ENCODE data around the gene ZC3H8.
A peak's percentile ranks its signal among the peaks of the same experiment; 100 is the strongest.
"Not testable (repeated sequence)": the region's sequence is repeated elsewhere in the genome, so short reads cannot be mapped to it uniquely, and the experiment has no call there.

Gene ZC3H8

DNA sequence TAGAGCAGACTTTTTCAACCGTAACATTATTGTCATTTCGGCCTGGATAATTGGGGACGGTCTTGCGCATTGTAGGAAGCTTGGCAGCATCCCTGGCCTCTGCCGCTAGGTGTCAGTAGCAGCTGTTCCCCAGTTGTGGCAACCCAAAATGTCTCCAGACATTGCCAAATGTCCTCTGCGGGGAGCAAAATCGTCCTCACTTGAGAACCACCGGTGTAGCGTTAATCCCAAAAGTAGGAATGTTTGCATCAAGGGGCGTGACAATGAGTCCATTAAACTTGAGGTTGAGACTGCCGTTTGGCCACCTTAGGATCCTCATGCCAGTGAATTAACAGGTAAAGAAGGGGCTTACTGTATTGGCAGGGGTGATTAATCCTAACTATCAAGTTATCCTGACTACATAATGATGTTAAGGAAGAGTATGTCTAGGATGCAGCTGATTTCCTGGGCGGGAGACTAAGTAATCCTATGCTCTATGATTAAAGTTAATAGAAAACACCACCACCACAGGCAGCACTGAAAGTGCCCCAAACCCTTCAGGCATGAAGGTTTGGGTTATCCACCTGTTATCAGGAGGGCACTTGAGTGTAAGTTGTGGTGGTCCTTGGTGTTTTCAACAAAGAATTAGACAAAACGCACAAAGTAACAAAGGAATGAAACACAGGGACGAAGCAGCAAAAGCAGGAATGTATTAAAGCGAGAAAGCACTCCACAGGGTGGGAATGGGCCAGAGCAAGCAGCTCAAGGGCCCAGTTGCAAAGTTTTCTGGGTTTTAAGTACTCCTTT lies 4.9 kb upstream of the ZC3H8 start:
- DNase-seq (ENCODE audit: low read depth in 2 of 2) = peak; percentile 70 to 74

DNA sequence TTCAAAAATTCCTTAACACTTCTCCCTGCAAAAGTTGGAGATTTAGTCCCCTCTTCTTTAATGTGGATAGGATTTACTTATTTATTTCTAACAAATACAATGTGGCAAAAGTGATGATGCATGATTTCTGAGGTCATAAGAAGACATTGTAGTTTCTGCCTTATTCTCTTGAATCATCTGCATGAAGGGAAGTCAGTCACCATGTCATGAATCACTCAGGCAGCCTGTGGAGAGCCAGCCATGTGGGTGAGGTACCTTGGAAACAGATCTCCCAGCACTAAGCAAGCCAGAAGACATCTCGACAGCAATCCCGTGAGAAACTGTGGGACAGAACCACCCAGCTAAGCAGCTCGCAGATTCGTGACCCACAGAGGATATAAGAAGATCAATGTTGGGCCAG lies 2.7 kb upstream of the ZC3H8 start:
- DNase-seq (ENCODE audit: low read depth in 2 of 2) = no peak

DNA sequence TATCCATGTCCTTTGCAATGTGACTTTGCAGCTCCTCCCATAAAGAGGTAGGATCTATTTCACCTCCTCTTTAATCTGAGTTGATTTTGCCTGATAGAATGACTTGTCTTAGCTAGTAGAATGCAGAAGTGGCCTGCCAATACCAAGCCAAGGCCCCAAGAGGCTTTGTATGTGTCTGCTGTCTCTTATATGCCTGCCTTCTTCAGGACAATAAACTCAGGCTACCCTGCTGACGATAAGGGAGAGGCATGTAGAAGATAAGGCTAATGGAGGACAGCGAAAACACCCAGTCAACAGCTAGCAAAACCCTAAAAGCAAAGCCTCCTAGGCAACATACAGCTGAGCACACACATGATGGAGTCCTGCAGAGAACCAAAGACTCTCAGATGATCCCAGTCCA lies 1.8 kb upstream of the ZC3H8 start:
- no peak for DNase-seq (ENCODE audit: low read depth in 2 of 2)

DNA sequence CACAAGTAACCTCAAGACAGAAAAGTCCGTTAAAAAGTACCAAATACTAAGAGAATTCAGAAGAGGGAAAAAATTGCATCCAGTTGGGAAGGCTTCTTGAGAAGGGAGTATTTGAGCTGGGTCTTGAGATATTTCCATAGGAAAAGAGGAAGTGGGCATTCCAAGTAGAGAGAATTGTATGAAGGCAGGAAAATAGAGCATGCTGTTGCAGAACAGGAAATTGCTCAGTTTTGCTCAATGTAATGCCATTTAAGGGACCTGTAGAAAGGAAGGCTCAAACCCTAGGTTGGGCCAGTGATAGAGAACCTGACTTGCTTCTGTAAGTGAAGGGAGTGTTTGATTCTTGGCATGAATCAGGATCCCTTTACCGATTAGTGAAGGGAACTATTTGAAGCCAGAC lies 1.0 kb upstream of the ZC3H8 start:
- no peak for DNase-seq (ENCODE audit: low read depth in 2 of 2)

DNA sequence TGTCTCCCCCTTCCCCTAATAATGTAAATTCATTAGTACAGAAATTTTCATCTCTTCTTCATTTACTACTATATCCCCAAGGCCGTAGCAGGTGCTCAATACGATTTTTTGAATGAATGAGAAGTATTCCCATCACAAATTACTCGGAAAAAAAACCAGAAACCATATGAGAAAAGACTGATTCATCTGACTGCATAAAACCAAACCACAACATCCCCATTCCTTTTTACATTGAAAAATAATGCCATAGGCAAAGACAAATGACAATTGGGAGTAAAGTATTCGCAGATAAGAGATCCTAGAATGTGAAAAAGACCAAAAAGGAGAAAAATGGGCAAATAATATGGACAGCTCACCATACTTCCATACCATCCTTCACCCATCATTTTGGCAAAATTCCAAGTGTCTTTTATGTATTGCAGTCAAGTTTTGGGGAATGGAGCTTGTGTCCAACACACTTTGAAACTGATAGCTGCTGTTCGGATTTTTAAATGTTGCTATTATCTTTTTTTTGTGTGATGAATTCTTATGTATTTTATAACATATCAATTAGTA lies 1.5 kb downstream of the ZC3H8 start:
- DNase-seq (ENCODE audit: low read depth in 2 of 2) = no peak

DNA sequence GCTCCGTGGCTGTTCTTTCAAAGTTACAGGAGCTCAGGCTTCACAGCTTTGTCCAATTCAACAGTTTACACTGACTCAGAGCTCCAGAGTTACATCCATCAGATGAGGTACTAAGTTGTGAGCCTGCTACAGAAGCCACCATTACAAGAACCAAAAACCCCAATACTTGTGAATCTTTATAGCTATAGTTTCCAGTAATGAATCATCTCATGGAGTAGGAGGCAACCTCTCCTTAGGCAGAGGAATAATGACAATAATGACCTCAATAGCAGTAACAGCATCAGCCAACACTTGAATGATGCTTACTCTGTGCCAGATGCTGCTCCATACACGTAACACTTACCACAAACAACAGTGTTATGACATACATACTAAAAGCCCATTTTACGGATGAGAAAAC lies 3.6 kb downstream of the ZC3H8 start:
- DNase-seq (ENCODE audit: low read depth in 2 of 2) = no peak

DNA sequence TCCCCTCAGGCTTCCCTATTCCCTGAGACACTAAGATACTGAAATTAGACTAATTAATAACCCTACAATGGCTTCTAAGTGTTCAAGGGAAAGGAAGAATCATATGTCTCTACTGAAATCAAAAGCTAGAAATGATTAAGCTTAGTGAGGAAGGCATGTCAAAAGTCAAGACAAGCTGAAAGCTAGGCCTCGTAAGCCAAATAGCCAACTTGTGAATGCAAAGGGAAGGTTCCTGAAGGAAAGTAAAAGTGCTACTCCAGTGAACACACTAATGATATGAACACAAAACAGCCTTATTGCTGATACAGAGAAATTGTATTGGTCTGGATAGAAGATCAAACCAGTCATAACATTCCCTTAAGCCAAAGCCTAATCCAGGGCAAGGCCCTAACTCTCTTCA lies 10.0 kb downstream of the ZC3H8 start:
- no peak for DNase-seq (ENCODE audit: low read depth in 2 of 2)

DNA sequence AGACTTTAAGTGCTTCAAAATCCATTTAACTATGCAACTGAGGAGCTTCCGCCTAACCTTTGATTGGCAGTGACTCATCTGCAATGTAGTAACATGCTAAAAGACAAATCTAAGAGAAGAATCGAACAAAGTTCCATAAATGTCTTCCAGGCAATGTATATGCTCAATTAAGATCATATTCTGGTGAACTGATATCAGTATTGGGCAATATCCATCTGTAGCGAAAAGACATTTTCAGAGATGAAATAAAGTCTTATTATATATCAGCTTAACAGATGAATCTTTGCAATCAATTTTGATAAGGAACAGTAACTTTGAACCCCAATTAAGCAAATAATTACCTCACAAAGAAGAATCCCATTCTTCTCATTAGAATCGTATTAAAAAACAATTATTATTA lies 11.6 kb downstream of the ZC3H8 start:
- DNase-seq (ENCODE audit: low read depth in 2 of 2) = no peak

DNA sequence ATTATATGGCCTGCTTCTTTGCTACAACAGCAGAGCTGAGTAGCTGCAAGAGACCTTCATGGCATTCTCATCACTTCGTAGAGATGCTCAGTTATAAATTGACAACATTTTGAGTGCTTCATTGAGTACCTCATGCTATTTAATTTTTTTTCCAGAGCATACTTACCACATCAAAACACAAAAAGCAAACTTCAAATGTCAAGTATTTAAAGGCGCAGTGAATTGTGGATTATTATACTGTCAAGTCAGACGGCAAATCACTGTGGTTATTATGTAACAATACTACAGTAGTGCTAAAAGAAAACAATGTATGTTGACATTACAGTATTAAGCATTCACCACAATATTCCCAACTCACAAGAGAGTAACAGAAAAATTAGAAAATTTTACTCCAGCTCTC lies 12.5 kb downstream of the ZC3H8 start:
- no peak for DNase-seq (ENCODE audit: low read depth in 2 of 2)

DNA sequence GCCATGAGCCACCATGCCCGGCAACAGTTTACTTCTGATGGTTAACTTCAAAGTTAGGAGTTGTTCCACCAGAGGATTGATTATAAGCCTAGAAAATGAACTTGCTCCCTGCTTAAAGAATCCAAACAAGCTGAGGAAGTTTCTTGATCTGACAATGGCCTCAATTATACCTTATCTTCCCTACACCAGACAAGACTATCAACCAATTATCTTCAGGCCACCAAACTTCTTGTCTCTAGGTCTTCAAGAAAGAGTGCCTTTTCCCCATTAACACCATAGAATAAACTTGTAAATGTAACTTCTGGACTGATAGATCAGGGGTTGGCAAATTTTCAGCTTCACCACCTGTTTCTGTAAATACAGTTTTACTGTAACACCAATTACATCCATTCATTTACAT lies 15.0 kb downstream of the ZC3H8 start:
- no peak for DNase-seq (ENCODE audit: low read depth in 2 of 2)

DNA sequence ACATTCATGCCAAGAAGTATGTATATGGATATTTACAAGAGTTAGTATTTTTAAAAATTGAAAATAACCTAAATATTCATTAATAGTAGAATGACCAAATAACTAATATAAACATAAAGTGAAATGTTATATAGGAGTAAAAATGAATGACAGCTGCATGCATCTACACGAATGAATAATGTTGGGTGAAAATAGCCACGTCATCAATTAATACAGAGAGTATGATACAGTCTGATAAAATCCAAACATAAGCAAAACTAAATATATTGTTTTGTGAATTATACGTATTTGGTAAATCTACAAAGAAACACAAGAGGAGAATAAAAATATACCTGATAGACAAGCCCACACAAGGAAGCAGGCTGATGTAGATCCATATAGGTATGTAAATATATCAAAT lies 24.5 kb downstream of the ZC3H8 start:
- DNase-seq (ENCODE audit: low read depth in 2 of 2) = no peak

DNA sequence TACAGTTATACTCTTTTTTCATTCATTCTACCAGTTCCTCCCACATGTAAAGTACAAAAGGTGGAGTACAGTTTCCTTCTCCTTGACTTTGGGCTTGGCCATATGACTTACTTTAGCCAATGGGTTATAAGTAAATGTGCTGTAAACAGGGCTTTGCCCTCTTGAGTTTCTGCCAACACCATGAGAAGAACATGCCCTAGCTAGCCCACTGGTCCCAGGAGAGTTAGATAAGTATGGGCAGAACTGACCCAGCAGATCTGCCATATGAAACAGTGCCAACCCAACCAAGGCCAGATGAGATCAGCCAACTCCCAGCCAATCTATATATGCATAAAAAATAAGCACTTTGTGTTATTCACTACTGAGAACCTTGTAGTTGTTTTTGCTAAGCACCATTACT lies 25.5 kb downstream of the ZC3H8 start:
- DNase-seq (ENCODE audit: low read depth in 2 of 2) = no peak

DNA sequence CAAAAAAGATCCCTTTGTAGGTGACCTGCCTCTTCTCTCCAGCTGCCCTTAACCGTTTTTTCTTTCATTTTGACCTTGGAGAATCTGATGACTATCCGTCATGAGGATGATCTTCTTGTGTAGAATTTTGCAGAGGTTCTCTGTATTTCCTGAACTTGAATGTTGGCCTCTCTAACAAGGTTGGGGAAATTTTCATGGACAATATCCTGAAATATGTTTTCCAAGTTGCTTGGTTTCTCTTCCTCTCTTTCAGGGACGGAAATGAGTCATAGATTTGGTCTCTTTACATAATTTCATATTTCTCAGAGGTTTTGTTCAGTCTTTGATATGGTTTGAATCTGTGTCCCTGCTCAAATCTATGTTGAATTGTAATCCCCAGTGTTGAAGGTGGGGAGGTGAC lies 34.0 kb downstream of the ZC3H8 start:
- no peak for DNase-seq (ENCODE audit: low read depth in 2 of 2)

DNA sequence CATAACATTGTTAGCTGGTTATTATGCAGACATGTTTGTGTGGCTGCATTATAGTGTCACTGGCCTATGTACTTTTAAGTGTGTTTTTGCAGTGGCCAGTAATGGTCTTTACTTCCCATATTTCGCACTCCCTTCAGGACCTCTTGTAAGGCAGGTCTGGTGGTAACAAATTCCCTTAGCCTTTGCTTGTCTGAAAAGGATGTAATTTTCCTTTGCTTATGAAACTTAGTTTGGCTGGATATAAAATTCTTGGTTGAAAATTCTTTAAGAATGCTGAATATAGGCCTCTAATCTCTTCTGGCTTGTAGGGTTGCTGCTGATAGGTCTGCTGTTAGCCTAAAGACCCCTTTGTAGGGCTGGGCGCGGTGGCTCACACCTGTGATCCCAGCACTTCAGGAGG lies 34.7 kb downstream of the ZC3H8 start:
- no peak for DNase-seq (ENCODE audit: low read depth in 2 of 2)

DNA sequence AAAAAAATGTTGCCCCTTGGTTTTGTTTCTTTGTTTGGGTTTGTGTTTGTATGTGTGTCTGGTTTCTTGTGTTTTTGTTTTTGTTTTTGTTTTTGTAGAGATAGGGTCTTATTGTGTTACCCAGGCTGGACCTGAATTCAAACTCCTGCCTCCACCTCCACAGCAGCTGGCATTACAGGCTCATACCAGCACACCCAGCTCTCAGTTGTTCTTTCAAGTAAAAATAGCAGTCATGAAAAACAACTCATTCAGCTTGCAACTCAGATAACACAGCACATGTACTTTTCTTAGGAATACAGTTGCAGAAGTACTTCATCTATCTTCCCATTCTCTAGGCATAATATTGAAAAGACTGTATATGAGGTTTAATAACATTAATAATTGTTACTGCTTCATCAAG lies 37.0 kb downstream of the ZC3H8 start:
- no peak for DNase-seq (ENCODE audit: low read depth in 2 of 2)

DNA sequence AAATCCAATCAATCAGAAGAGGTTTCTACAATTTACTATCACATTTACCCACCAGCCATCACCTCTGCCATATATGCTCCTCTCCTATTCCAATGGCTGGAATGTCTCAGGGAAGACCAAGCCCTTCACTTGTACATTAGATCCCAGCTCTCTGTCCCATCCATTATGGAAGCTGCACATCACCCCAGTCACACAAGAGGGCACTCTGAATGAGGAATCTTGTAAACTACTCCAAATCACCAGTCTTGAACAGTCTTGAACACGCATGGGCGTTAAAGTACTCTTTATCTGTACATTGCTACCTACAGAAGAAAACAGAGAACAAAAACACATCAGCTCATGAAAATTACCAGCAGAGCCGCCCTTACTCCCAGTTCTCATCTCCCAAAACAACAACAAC lies 38.7 kb downstream of the ZC3H8 start:
- no peak for DNase-seq (ENCODE audit: low read depth in 2 of 2)

DNA sequence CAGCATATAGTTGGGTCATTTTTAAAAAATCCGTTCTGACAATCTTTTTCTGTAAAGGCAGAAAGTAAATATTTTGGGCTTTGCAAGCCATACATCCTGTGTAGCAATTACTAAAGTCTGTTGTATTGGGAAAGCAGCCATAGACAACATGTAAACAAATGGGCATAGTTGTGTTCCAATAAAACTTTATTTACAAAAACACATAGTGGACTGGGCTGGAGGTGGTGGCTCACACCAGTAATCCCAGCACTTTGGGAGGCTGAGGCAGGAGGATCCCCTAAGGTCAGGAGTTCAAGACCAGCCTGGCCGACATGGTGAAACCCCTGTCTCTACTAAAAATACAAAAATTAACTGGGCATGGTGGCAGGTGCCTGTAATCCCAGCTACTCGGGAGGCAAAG lies 46.9 kb downstream of the ZC3H8 start:
- not testable (repeated sequence) for DNase-seq (ENCODE audit: low read depth in 2 of 2)

DNA sequence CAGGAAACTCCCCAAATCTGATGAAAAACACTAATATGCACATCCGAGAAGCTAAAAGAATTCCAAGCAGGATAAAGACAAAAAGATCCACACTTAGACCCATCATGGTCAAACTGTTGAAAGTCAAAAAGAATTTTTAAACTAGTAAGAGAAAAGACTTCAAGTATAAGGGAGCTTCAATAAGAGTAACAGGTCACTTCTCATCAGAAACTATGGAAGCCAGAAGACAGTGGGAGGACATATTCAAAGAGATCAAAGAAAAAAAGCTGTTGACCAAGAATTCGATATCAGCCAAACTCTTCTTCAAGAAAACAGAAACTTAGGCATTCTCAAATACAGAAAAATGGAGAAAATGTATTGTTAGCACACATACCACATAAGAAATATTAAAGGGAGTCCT lies 50.4 kb downstream of the ZC3H8 start:
- DNase-seq (ENCODE audit: low read depth in 2 of 2) = no peak

DNA sequence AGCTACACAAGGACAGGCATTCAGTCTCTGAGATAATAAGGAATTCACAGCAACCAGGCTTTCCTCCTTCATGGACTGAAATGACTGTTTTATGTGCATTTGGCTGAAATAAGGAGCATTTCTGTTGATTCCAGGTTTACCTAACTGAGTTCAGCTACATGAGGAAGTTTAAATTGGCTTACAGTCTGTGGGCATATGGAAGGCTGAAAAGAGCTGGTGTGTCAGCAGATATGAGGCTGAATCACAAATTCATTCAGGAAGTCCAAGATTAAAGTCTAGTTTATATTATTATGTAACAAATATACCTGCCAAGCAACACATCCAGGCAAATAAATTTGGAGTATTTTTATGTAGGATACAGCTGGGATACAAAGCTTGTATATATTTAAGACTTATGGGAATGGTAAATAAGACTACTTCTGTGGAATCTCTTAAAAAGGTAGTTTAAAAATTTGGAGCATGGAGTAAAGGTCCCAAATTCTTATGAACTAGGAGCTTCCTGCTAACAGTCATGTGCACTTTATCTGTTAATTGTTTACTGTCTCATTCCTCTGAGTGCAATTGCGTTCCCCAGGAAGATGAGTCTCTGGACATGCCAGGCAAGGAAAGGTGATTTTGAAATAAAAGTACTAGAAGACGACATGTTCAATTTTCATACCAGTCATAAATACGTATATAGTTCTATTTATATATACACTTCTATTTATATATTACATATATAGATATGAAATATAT lies 53.0 kb downstream of the ZC3H8 start:
- no peak for DNase-seq (ENCODE audit: low read depth in 2 of 2)

DNA sequence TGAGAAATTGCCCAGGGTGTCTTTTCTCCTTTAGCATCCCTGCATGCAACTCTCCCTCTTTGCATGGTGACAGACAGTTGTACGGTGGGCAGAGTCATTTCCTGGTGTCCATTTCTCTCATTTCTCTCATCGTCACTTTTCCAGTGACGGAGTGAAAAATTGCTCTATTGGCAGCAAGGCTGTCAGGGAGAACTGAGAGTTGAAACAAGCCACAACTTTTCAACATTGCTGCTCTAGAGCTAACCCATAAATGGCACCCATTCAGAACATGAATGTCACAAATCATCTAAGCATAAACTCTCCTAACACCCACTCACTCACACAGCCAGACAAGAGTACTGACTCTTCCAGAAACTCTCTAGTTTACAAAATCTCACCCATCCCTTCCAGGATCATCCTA lies 55.7 kb downstream of the ZC3H8 start:
- no peak for DNase-seq (ENCODE audit: low read depth in 2 of 2)

DNA sequence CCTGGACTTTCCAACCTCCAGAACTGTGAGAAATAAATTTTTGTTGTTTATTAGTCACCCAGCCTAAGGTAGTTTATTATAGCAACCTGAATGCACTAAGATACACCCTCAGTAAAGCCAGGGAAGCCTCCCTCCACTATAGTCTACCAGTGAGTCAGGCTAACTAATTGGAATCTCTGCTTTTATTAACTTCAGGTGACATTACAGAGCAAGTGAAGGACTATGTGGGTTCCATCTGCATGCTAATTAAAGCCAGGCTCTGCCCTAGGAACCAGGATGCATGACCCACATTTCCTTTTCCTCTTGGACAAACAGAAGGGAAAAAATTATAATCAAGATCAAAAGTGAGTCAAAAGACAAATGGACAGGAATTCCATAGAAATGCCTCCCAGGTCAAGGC lies 56.1 kb downstream of the ZC3H8 start:
- no peak for DNase-seq (ENCODE audit: low read depth in 2 of 2)

DNA sequence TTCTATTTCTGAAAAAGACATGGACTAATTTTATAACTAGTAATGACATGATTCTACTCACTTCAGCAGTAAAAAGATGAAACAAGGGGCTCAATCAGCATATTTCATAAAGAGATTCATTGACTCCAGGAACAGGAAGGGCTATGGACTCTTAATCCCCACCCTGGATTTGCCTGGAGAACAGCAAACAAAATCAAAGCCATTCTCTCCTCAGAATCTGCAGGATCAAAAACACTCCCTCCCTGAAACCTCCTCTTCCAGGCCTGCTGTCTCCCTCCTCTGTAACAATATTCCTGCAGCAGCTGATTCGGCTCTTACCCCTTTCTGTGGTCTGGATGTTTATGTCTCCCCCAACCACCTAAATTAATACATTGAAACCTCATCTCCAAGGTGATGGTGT lies 57.0 kb downstream of the ZC3H8 start:
- no peak for DNase-seq (ENCODE audit: low read depth in 2 of 2)

DNA sequence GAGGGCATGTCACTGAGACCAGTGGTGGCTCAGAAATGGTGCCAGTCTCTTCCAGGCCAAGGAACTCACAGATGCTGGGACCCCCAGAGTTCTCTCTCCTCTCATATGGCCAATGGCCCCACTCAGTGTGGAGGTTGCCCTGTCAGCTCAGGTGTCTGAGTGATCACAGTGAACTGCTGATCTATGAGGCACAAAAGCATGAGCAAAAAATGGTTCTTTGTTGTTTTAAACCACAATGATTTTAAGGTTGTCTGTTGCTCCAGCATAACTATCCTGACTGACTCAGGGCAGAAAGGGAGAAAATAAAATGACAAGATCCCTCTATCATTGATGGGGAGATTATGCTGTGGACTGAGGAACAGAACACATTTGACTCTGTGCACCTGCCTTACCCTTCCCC lies 58.9 kb downstream of the ZC3H8 start:
- no peak for DNase-seq (ENCODE audit: low read depth in 2 of 2)

Measured in stimulated activated CD8-positive, alpha-beta memory T cell treated with anti-CD3 and anti-CD28 coated beads, Interleukin-7, amount 100 ng/mL, for 4 hours (primary cell).